ENCODE data around the gene CHTF18. TPM values are rescaled to one million over a fixed set of nuclear protein-coding genes. Genes with fewer than 3 reads are reported as not detected.

The CHTF18 gene
- total RNA-seq, 4 donors from 2014 or later: 2.0 to 8.8 (median 3.4) TPM

DNA sequence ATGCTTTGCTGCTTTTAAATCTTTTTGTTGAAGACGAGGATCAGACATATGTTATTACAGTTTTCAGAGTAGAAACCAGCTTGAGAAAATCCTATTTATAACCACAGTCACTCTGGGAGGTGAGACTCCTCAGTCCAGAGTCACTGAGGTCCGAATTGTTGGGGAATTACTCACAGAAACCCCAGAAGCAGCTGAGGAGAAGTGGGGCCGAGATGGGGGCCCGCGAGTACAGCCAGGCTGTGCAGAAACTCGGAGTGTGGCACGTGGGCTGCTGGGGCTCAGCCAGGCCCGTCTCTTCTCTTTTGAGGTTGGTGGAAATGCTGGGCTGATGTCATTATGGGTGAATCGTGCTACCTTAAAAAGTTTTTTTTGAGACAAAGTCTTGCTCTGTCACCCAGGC is 26.6 kb downstream of the CHTF18 start:
- no peak overlapping the region for H3K27ac ChIP-seq (replicated peaks in 1 of 4)
- H3K27me3 ChIP-seq: peaks cover 0 to 98% (median 29%) of the 10 kb centered on the region in 4 donors
- no peak for DNase-seq (ENCODE audit: extremely low spot score)
- H3K36me3 ChIP-seq: no peaks in the 10 kb centered on the region
- intact Hi-C loops (cut with DNase I): loop anchor here (2.0 kb wide), 1 partner anchor 240 kb away; no protein-coding TSS in a partner anchor
- H3K4me1 ChIP-seq: peaks cover 6 to 21% (median 9%) of the 10 kb centered on the region in 4 donors
- peaks cover 0 to 8% (median 0%) of the 10 kb centered on the region in 4 donors for H3K9me3 ChIP-seq
- no peak overlapping the region for H3K4me3 ChIP-seq
- WGBS: 78% methylated on average over 9 of the region's 9 CpGs
- TF ChIP-seq, protein P1, sequence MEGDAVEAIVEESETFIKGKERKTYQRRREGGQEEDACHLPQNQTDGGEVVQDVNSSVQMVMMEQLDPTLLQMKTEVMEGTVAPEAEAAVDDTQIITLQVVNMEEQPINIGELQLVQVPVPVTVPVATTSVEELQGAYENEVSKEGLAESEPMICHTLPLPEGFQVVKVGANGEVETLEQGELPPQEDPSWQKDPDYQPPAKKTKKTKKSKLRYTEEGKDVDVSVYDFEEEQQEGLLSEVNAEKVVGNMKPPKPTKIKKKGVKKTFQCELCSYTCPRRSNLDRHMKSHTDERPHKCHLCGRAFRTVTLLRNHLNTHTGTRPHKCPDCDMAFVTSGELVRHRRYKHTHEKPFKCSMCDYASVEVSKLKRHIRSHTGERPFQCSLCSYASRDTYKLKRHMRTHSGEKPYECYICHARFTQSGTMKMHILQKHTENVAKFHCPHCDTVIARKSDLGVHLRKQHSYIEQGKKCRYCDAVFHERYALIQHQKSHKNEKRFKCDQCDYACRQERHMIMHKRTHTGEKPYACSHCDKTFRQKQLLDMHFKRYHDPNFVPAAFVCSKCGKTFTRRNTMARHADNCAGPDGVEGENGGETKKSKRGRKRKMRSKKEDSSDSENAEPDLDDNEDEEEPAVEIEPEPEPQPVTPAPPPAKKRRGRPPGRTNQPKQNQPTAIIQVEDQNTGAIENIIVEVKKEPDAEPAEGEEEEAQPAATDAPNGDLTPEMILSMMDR (IDR thresholded peaks at IDR 0.05): no peak
- TF ChIP-seq EP300 (IDR thresholded peaks at IDR 0.05) (no peak), POLR2AphosphoS5 (IDR thresholded peaks at IDR 0.05) (no peak), POLR2A (IDR thresholded peaks at IDR 0.05; ENCODE audit: low read depth) (no peak)

DNA sequence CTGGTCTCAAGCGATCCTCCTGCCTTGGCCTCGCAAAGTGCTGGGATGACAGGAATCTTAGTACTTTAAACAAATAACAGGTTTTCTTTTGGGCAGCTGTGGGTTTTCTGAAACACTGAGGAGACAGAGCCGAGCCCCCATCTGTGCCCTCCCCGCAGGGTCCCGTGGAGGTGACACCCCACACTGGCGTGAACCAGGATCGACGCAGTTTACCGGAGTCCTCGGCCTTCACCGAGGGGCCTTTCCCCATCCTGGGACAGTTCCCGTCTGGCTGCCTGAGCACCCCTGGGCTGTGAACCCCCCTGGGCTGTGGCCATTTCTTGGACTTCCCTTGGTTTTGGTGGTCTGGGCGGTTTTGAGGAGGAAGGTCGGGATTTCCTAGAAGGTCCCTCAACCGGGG is 27.4 kb downstream of the CHTF18 start:
- intact Hi-C loops (cut with DNase I): loop anchor here (2.0 kb wide), 1 partner anchor 239 kb away; no protein-coding TSS in a partner anchor
- no peak overlapping the region for H3K4me3 ChIP-seq
- WGBS: 86% methylated on average over 9 of the region's 15 CpGs

DNA sequence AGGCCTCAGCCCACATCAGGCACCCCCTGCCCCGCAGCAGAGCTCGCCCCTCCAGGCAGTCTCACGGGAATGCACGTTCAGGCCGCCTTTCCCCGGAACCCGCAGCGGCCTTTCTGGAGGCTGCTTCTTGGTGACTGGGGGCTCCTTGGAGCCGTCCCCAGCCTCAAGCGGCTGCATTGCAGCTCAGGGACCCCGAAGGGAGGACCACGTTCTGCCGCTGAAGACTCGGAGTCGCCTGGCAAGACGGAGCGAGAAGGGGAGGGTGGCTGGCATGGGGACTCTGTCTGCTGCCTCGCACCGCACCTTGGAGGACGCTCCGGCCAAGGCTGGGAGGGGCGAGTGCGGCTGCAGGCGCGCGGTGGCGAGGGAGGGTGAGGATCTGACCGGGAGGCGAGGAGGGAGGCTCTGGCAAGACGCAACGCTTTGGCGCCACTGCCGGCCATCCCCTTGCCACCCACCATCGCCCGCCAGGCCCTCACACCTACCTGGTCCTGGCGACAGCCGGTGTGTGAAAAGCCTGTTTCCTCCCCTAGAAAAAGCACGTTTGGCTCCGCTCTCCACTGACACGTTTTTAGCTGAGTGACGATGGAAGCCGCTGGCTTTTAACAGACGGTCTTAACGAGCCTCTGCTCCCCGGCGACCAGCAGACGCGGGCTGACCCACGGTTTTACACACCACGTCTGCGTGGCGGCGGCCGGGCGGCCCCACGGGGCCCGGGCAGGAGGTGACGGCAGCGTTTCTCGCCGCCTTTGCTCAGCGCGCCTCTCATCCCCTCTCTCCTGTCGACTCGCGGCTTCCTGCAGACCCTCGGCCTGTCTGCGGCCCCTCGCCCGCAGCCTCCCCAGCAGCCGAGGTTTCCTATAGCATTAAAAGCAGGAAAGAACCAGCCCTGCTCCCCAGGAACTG is 28.8 kb downstream of the CHTF18 start:
- WGBS: 31% methylated on average over 29 of the region's 71 CpGs
- no peaks in the 10 kb centered on the region for H3K36me3 ChIP-seq
- no peak overlapping the region for H3K4me3 ChIP-seq
- no peak overlapping the region for H3K27ac ChIP-seq (replicated peaks in 1 of 4)
- H3K4me1 ChIP-seq: peaks cover 6 to 21% (median 9%) of the 10 kb centered on the region in 4 donors
- TF ChIP-seq, protein P1 (IDR thresholded peaks at IDR 0.05): no peak
- TF ChIP-seq POLR2A (IDR thresholded peaks at IDR 0.05; ENCODE audit: low read depth) (no peak), EP300 (IDR thresholded peaks at IDR 0.05) (no peak), POLR2AphosphoS5 (IDR thresholded peaks at IDR 0.05) (no peak)
- intact Hi-C loops (cut with DNase I): no loop called here
- peaks cover 0 to 3% (median 0%) of the 10 kb centered on the region in 4 donors for H3K9me3 ChIP-seq
- no peak for DNase-seq (ENCODE audit: extremely low spot score)
- peaks cover 0 to 100% (median 30%) of the 10 kb centered on the region in 4 donors for H3K27me3 ChIP-seq

More for the DNA sequence above, 27.4 kb downstream of the CHTF18 start:
- Histone ChIP-seq H3K9me3 (peaks cover 0 to 8% (median 0%) of the 10 kb centered on the region in 4 donors), H3K36me3 (no peaks in the 10 kb centered on the region), H3K27ac (replicated peaks in 1 of 4) (no peak overlapping the region), H3K27me3 (peaks cover 0 to 98% (median 29%) of the 10 kb centered on the region in 4 donors), H3K4me1 (peaks cover 6 to 21% (median 9%) of the 10 kb centered on the region in 4 donors)
- no peak for DNase-seq (ENCODE audit: extremely low spot score)
- TF ChIP-seq, protein P1 (IDR thresholded peaks at IDR 0.05): no peak

DNA sequence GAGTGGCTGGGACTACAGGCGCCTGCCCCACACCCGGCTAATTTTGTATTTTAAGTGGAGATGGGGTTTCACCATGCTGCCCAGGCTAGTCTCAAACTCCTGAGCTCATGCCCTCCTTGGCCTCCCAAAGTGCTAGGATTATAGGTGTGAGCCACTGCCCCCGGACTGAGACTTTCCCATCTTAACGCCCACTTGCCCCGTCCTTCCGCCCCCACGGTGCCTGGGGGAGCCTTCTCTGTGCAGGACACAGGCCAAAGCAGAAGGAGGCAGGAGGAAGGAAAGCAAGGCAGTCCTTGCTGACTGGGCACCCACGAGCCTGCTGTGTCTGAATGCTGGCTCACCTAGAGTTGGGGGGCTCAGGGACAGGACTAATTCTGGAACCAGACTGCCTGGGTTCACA is 29.7 kb downstream of the CHTF18 start:
- no peak overlapping the region for H3K4me3 ChIP-seq
- H3K36me3 ChIP-seq: no peaks in the 10 kb centered on the region
- intact Hi-C loops (cut with DNase I): no loop called here
- no peak for TF ChIP-seq POLR2A (IDR thresholded peaks at IDR 0.05; ENCODE audit: low read depth)
- no peak for TF ChIP-seq EP300 (IDR thresholded peaks at IDR 0.05)
- TF ChIP-seq POLR2AphosphoS5 (IDR thresholded peaks at IDR 0.05): no peak
- TF ChIP-seq, protein P1 (IDR thresholded peaks at IDR 0.05): no peak
- DNase-seq (ENCODE audit: extremely low spot score): no peak
- no peak overlapping the region for H3K27ac ChIP-seq (replicated peaks in 1 of 4)
- peaks cover 6 to 19% (median 8%) of the 10 kb centered on the region in 4 donors for H3K4me1 ChIP-seq
- H3K9me3 ChIP-seq: no peaks in the 10 kb centered on the region
- 70% methylated on average over 6 of the region's 8 CpGs for WGBS
- H3K27me3 ChIP-seq: peaks cover 0 to 100% (median 31%) of the 10 kb centered on the region in 4 donors
